GM15510 (cell line): Measurements from ENCODE around the gene RNF123.

Source experiments
- POLR2A ChIP-seq: IDR thresholded peaks from 3 replicates; pipeline ENCODE4 v1.6.1; 2011; ENCODE audit warnings: borderline replicate concordance; ENCODE audit not compliant: insufficient read length; ENCODE audit errors: extremely low read depth

The RNF123 gene

GRCh38 chr3:49750056-49750455 lies 60.7 kb downstream of the RNF123 start:
- TF ChIP-seq POLR2A = no peak

- no peak for TF ChIP-seq POLR2A
These were observed 62.1 kb downstream of the RNF123 start for GRCh38 chr3:49751501-49751900.

GRCh38 chr3:49754536-49754935 lies 65.2 kb downstream of the RNF123 start:
- TF ChIP-seq POLR2A = no peak

- no peak for TF ChIP-seq POLR2A
These were observed 66.7 kb downstream of the RNF123 start for GRCh38 chr3:49756036-49756435.

- TF ChIP-seq POLR2A = no peak
These were observed 67.8 kb downstream of the RNF123 start for GRCh38 chr3:49757197-49757596.

GRCh38 chr3:49759226-49759625 lies 69.9 kb downstream of the RNF123 start:
- TF ChIP-seq POLR2A = no peak

GRCh38 chr3:49761661-49762060 lies 72.3 kb downstream of the RNF123 start:
- TF ChIP-seq POLR2A = no peak

GRCh38 chr3:49763981-49764380 lies 74.6 kb downstream of the RNF123 start:
- TF ChIP-seq POLR2A = no peak

GRCh38 chr3:49769286-49769915 lies 80.0 kb downstream of the RNF123 start:
- no peak for TF ChIP-seq POLR2A

- no peak for TF ChIP-seq POLR2A
These were observed 80.6 kb downstream of the RNF123 start for GRCh38 chr3:49769926-49770325.
